Measurements from ENCODE around the gene ARL4A. TPM values are rescaled to one million over a fixed set of nuclear protein-coding genes. Genes with fewer than 3 reads are reported as not detected.

ARL4A gene
- total and polyA plus RNA-seq, 9 of the 15 experiments (the other 6 are each of a cell fraction or from before 2014, with no cell fraction given): 118 to 688 (median 172) TPM

- TF ChIP-seq PATZ1 (CRISPR knock-in tag; IDR thresholded peaks at IDR 0.05; ENCODE audit: borderline replicate concordance) (no peak), ZNF239 (CRISPR knock-in tag; IDR thresholded peaks at IDR 0.05) (no peak), CHCHD3 (CRISPR knock-in tag; IDR thresholded peaks at IDR 0.05) (peak; percentile 78; the same call in 1 of the 2 replicates), ATF7 (IDR thresholded peaks at IDR 0.05) (no peak), SLC30A9 (CRISPR knock-in tag; IDR thresholded peaks at IDR 0.05) (no peak), ZNF76 (CRISPR knock-in tag; IDR thresholded peaks at IDR 0.05; ENCODE audit: borderline replicate concordance) (no peak), KLF16 (IDR thresholded peaks at IDR 0.05) (no peak), GABPA (tag; conservative IDR thresholded peaks at IDR 0.05; ENCODE audit: low read depth) (no peak), AFF1 (IDR thresholded peaks at IDR 0.05; ENCODE audit: low read depth in 1 of 2, partially characterized antibody in 2 of 2) (peak; percentile 86 to 97), SRSF7 (optimal IDR thresholded peaks at IDR 0.05; ENCODE audit: low read depth, low read length) (no peak), ZKSCAN8 (CRISPR knock-in tag; IDR thresholded peaks at IDR 0.05) (no peak), CBX5 (IDR thresholded peaks at IDR 0.05; ENCODE audit: borderline replicate concordance, low read depth) (no peak), ETV6 (IDR thresholded peaks at IDR 0.05; ENCODE audit: borderline replicate concordance in 1 of 2, low read depth in 2 of 2, low read length in 1 of 2) (no peak), ETV6 (CRISPR knock-in tag; IDR thresholded peaks at IDR 0.05; ENCODE audit: borderline replicate concordance) (no peak), CC2D1A (IDR thresholded peaks at IDR 0.05) (peak; percentile 95; the same call in 1 of the 2 replicates), FOXA3 (CRISPR knock-in tag; conservative IDR thresholded peaks at IDR 0.05 in 1 of 2, IDR thresholded peaks at IDR 0.05 in 1 of 2) (no peak; a peak in 1 of 4 replicates), LCOR (CRISPR knock-in tag; IDR thresholded peaks at IDR 0.05) (peak; percentile 77), PURB (CRISPR knock-in tag; IDR thresholded peaks at IDR 0.05; ENCODE audit: low read depth) (no peak), THRB (CRISPR knock-in tag; conservative IDR thresholded peaks at IDR 0.05) (no peak), HCFC1 (IDR thresholded peaks at IDR 0.05; ENCODE audit: low read depth, low read length) (no peak), ZNF766 (CRISPR knock-in tag; conservative IDR thresholded peaks at IDR 0.05) (no peak), HLTF (IDR thresholded peaks at IDR 0.05) (peak; percentile 63; the same call in 1 of the 2 replicates), PCBP2 (IDR thresholded peaks at IDR 0.05; ENCODE audit: low read depth, low read length, poor library complexity, severe bottlenecking) (no peak)
These were observed 312 bp downstream of the ARL4A start (continued) for GRCh38 chr7:12687718-12688171.
